Stimulated activated CD8-positive, alpha-beta memory T cell treated with anti-CD3 and anti-CD28 coated beads, Interleukin-12 subunit alpha, Interleukin-12 subunit beta, amount 100 ng/mL, for 4 hours (primary cell): Measurements from ENCODE around the gene CCDC127.
"Not testable (repeated sequence)": the region's sequence is repeated elsewhere in the genome, so short reads cannot be mapped to it uniquely, and the experiment has no call there.

Experiments
- DNase-seq: peaks from one replicate; pipeline ENCODE4 v3.0.0-alpha.2; 2020; ENCODE audit warnings: low read depth

CCDC127 gene

GRCh38 chr5:171801-172331, 46.1 kb downstream of the CCDC127 start:
- no peak for DNase-seq

- no peak for DNase-seq
These were observed 46.8 kb downstream of the CCDC127 start for GRCh38 chr5:170971-171800.

GRCh38 chr5:169728-170094, 48.2 kb downstream of the CCDC127 start:
- no peak for DNase-seq

GRCh38 chr5:169071-169727, 48.8 kb downstream of the CCDC127 start:
- no peak for DNase-seq

GRCh38 chr5:167982-168660, 49.8 kb downstream of the CCDC127 start:
- no peak for DNase-seq

GRCh38 chr5:167511-167910, 50.4 kb downstream of the CCDC127 start:
- no peak for DNase-seq

GRCh38 chr5:166441-167372, 51.2 kb downstream of the CCDC127 start:
- DNase-seq = no peak

- DNase-seq = not testable (repeated sequence)
These were observed 53.2 kb downstream of the CCDC127 start for GRCh38 chr5:164783-165182.

GRCh38 chr5:164244-164643, 53.7 kb downstream of the CCDC127 start:
- no peak for DNase-seq

- no peak for DNase-seq
These were observed 54.1 kb downstream of the CCDC127 start for GRCh38 chr5:163841-164240.

- DNase-seq = no peak
These were observed 54.7 kb downstream of the CCDC127 start for GRCh38 chr5:163338-163620.

GRCh38 chr5:162565-163337, 55.2 kb downstream of the CCDC127 start:
- DNase-seq = no peak

GRCh38 chr5:162190-162564, 55.8 kb downstream of the CCDC127 start:
- no peak for DNase-seq

- no peak for DNase-seq
These were observed 56.2 kb downstream of the CCDC127 start for GRCh38 chr5:161803-162110.

- DNase-seq = no peak
These were observed 56.8 kb downstream of the CCDC127 start for GRCh38 chr5:160921-161802.

- no peak for DNase-seq
These were observed 57.8 kb downstream of the CCDC127 start for GRCh38 chr5:160173-160510.

GRCh38 chr5:159448-160172, 58.3 kb downstream of the CCDC127 start:
- DNase-seq = no peak

GRCh38 chr5:158807-159447, 59.0 kb downstream of the CCDC127 start:
- DNase-seq = no peak

- no peak for DNase-seq
These were observed 60.2 kb downstream of the CCDC127 start for GRCh38 chr5:157801-158200.
